ENCODE results near the gene CDKAL1. TPM values are rescaled to one million over a fixed set of nuclear protein-coding genes. Genes with fewer than 3 reads are reported as not detected.

CDKAL1 gene
- total RNA-seq, 1 donor, result 20.0 TPM

DNA sequence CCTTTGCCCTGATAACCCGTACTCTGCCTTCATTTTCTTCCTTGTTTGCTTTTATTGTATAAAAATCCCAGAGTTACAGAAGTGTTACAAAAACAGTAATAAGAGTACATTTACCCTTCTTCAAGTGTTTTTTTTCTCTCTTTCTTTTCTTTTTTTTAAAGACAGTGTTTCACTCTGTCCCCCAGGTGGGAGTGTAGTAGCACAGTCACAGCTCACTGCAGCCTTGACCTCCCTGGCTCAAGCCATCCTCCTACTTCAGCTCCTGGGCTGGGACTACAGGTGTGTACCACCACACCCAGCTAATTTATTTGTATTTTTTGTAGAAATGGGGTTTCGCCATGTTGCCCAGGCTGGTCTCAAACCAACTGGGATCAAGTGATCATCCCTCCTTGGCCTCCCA lies 402.7 kb downstream of the CDKAL1 start:
- TF ChIP-seq, protein P1, sequence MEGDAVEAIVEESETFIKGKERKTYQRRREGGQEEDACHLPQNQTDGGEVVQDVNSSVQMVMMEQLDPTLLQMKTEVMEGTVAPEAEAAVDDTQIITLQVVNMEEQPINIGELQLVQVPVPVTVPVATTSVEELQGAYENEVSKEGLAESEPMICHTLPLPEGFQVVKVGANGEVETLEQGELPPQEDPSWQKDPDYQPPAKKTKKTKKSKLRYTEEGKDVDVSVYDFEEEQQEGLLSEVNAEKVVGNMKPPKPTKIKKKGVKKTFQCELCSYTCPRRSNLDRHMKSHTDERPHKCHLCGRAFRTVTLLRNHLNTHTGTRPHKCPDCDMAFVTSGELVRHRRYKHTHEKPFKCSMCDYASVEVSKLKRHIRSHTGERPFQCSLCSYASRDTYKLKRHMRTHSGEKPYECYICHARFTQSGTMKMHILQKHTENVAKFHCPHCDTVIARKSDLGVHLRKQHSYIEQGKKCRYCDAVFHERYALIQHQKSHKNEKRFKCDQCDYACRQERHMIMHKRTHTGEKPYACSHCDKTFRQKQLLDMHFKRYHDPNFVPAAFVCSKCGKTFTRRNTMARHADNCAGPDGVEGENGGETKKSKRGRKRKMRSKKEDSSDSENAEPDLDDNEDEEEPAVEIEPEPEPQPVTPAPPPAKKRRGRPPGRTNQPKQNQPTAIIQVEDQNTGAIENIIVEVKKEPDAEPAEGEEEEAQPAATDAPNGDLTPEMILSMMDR (IDR thresholded peaks at IDR 0.05; ENCODE audit: insufficient read depth, low read length), result no peak
- DNase-seq (ENCODE audit: low read depth), result no peak
- no peak overlapping the region for H3K4me3 ChIP-seq (ENCODE audit: low read depth, low read length)

DNA sequence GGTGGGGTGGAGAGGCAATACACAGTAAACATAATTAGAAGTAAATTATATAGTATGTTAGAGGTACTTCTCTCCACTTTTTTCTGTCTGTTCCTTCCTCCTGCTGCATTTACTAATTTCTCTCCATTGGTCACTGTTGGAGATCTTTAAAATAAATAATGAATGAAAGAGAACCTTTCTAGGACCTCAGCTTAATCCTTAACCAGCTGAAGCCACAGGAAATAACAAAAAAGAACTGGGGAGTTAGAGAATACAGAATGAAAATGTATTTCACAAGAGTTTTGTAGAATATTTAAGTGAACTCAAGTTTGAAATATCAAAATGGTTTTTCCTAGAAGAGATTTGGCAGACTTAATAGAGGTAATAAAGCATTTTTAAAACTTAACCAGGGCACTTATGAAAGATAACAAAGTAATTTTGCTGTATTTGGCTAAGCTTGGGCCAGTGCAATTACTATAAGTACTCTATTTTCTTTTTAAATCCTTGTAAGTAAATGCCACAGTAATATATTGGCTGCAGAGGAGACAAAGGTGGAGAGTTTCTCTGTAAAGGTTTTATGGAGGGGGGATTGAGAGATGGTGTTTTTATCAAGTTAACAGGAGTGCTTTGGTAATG lies 405.0 kb downstream of the CDKAL1 start:
- DNase-seq (ENCODE audit: low read depth), result no peak
- TF ChIP-seq, protein P1 (IDR thresholded peaks at IDR 0.05; ENCODE audit: insufficient read depth, low read length), result no peak
- H3K4me3 ChIP-seq (ENCODE audit: low read depth, low read length), result no peak overlapping the region

DNA sequence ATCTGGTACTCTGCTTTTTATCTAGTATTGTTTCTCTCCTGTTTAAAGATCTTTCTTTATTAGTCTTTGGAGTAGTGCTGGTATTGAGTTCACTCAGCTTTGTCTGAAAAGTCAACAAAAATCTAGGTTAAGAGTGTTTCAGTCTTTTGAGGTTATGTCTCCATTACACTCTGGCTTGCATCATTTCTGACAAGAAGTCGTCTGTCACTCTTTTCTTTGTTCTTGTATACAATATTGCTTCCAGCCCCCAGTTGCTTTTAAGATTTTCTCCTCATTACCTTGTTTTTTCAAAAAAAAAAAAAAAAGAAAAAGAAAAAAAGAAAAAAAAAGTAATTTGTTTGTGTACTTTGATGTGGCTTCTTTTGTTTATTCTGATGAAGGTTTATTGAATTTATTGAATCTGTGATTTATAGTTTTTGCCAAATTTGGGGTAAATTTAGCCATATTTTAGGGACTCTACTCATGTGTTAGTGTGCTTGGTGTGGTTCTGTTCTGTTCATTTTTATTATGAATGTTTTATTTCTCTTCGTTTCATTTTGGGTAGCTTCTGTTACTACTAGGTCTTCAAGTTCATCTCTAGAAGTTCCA lies 408.9 kb downstream of the CDKAL1 start:
- no peak overlapping the region for H3K4me3 ChIP-seq (ENCODE audit: low read depth, low read length)
- no peak for DNase-seq (ENCODE audit: low read depth)
- TF ChIP-seq, protein P1 (IDR thresholded peaks at IDR 0.05; ENCODE audit: insufficient read depth, low read length), result no peak

DNA sequence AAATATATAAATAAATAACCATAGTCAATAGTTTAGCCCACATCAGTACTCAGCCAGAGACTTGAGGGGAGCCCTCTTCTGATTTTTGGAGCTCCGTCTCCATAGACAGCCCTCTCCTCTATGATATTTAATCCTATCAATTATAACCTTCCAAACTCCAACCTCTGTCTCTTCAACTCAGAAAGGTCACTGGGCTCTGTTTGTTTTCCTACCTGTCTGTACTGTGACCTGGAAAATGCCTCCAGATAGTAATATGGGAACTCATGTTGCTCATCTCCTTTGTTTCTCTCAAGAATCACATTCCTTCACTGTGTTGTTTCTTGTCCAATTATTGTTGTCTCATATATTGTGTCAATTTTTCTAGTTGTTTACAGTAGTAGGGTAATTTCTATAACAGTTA lies 409.7 kb downstream of the CDKAL1 start:
- DNase-seq (ENCODE audit: low read depth), result no peak
- H3K4me3 ChIP-seq (ENCODE audit: low read depth, low read length), result no peak overlapping the region

DNA sequence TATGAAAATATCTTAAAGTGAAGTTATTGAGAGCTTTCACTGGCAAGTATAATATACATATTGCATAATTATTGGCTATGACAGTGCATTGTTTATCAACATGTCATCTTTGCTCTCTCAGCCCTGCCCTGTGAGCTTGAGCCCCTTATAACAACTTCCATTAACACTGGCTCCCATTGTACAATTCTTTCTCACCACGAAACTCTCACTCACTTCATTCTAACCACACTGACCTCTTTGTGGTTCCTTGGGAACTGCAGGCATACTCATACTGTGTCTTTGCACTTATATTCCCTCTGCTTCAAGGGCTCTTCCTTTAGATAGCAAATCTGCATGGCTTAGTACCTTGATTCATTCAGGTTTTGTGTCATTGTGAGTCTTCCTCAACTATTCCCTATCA lies 411.8 kb downstream of the CDKAL1 start:
- TF ChIP-seq, protein P1 (IDR thresholded peaks at IDR 0.05; ENCODE audit: insufficient read depth, low read length), result peak; percentile 4
- H3K4me3 ChIP-seq (ENCODE audit: low read depth, low read length), result no peak overlapping the region
- DNase-seq (ENCODE audit: low read depth), result peak; percentile 13

More for the DNA sequence above, 409.7 kb downstream of the CDKAL1 start:
- TF ChIP-seq, protein P1 (IDR thresholded peaks at IDR 0.05; ENCODE audit: insufficient read depth, low read length), result no peak

DNA sequence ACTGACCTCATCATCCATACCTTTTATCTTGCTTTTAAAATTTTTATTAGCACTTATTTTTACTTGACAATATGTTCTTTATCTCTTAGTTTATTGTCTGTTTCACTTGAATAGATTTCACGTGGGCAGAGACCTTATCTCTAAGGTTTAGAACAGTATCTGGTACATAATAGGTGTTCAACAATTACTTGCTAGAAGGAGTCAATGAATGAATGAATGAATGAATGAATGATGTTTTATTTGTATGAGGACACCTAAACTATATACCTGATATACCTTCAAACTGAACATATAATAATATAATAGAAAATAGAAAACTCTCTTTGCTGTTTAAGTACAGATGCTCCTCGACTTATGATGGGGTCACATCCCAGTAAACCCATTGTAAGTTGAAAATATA lies 412.6 kb downstream of the CDKAL1 start:
- DNase-seq (ENCODE audit: low read depth), result no peak

More for the DNA sequence above, 412.6 kb downstream of the CDKAL1 start:
- H3K4me3 ChIP-seq (ENCODE audit: low read depth, low read length), result no peak overlapping the region
- TF ChIP-seq, protein P1 (IDR thresholded peaks at IDR 0.05; ENCODE audit: insufficient read depth, low read length), result no peak
